NCI-H345 treated with DMSO at 0.1 percent for 48 hours (cell line): ENCODE measurements around the gene NELFB.

Experiments
- DNase-seq: peaks from one replicate; lab custom pipeline; 2025; ENCODE audit not compliant: unreplicated experiment; lab: John Stamatoyannopoulos, UW

The NELFB gene

GRCh38 chr9:137313326-137313936, 58.3 kb downstream of the NELFB start:
- DNase-seq: no peak

GRCh38 chr9:137313956-137314560, 58.9 kb downstream of the NELFB start:
- no peak for DNase-seq

GRCh38 chr9:137314561-137315560, 59.7 kb downstream of the NELFB start:
- DNase-seq: no peak

GRCh38 chr9:137315581-137316011, 60.5 kb downstream of the NELFB start:
- no peak for DNase-seq

- DNase-seq: no peak
Measured at GRCh38 chr9:137316012-137316981, 61.2 kb downstream of the NELFB start.

GRCh38 chr9:137317021-137317717, 62.0 kb downstream of the NELFB start:
- no peak for DNase-seq

- no peak for DNase-seq
Measured at GRCh38 chr9:137317718-137318511, 62.8 kb downstream of the NELFB start.

GRCh38 chr9:137318602-137319001, 63.5 kb downstream of the NELFB start:
- DNase-seq: no peak

- no peak for DNase-seq
Measured at GRCh38 chr9:137319011-137319738, 64.0 kb downstream of the NELFB start.

GRCh38 chr9:137319739-137320551, 64.8 kb downstream of the NELFB start:
- no peak for DNase-seq

GRCh38 chr9:137320555-137321384, 65.6 kb downstream of the NELFB start:
- no peak for DNase-seq

GRCh38 chr9:137321726-137322361, 66.7 kb downstream of the NELFB start:
- no peak for DNase-seq
